Measurements from ENCODE around the gene CEP72.

CEP72 gene

GRCh38 chr5:658103-658502 is 46.0 kb downstream of the CEP72 start:
- no peak for DNase-seq (ENCODE audit: low spot score)

GRCh38 chr5:659496-660263 is 47.5 kb downstream of the CEP72 start:
- no peak for DNase-seq (ENCODE audit: low spot score)

DNA sequence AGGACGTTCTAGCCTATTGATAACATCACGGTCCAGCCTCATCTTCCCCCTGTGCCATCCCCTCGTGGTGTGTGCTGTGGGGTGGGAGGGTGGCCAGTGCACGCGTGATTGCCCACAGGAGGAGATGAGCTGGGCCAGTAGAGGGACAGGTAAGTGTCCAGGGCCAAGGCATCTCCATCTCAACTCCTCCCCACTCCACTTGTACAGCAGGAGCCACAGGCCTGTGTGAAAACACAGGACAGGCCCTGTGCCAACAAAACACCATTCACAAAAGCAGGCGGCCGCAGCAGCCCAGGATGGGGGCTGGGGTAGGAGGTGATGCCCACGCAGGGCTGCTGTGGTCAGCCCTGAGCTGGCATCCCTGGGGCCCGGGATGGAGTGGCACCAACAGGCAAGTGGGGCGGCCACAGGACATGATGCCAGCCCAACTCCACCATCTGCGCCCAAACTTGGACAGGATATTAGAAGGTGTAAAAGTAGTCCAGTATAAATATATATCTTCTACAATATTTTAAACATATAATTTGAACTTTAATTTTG is 48.4 kb downstream of the CEP72 start:
- no peak for DNase-seq (ENCODE audit: low spot score)

- no peak for DNase-seq (ENCODE audit: low spot score)
These were observed 50.0 kb downstream of the CEP72 start for GRCh38 chr5:661891-662750.

- no peak for DNase-seq (ENCODE audit: low spot score)
These were observed 50.8 kb downstream of the CEP72 start for GRCh38 chr5:662751-663435.

- DNase-seq (ENCODE audit: low spot score), result no peak
These were observed 51.5 kb downstream of the CEP72 start for GRCh38 chr5:663436-664342.

GRCh38 chr5:664343-664993 is 52.3 kb downstream of the CEP72 start:
- DNase-seq (ENCODE audit: low spot score), result no peak

DNA sequence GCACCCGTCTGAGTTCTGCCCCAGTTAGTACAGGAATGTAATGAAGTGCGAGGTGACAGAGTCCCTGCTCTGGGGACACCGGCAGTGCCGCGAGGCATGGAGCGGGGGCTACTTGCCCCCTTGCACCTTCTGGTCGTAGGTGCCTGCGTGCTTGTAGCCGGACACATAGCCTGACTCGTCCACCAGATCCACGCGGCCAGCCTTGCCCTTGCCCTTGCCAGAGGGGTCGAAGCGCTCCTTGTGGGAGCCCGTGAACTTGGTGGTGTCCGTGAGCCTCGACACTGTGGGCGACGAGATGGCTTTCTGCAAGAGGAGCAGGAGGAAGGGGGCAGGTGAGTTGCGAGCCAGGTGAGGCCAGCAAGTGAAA is 52.8 kb downstream of the CEP72 start:
- no peak for DNase-seq (ENCODE audit: low spot score)

GRCh38 chr5:665541-665955 is 53.4 kb downstream of the CEP72 start:
- no peak for DNase-seq (ENCODE audit: low spot score)

- no peak for DNase-seq (ENCODE audit: low spot score)
These were observed 54.0 kb downstream of the CEP72 start for GRCh38 chr5:665956-666711.

DNA sequence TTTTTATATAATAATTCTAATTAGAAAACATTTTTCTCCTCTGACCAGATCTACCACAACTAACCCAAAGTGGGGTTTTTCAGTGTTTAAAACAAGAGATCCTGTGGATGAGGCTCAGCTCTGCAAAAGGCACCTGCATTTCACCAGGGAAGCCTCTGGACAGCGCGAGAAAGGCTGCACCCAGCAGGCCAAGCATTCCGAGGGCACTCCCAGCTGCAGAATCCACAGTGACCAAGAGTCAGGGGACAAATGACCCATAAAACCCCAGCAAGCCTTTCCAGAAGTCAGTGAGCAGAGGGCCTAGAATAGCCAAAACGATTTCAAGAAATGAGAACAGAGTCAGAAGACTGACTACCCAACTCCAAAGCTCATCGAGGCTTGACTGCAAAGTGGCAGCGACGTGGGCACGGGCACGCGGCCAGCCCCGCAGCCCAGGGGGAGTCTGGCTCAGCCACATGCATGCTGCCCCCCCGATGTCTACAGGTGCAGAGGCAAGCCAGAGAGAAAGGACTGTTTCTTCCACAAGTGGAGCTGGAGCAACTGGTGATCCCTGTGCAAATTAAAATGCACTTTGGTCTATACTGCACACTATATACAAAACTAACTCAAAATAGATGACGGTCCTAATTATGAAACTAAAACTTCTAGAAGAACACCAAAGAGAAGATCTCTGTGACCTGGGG is 54.8 kb downstream of the CEP72 start:
- no peak for DNase-seq (ENCODE audit: low spot score)

- no peak for DNase-seq (ENCODE audit: low spot score)
These were observed 56.3 kb downstream of the CEP72 start for GRCh38 chr5:668283-668995.

GRCh38 chr5:669111-669841 is 57.1 kb downstream of the CEP72 start:
- no peak for DNase-seq (ENCODE audit: low spot score)

- DNase-seq (ENCODE audit: low spot score), result no peak
These were observed 57.8 kb downstream of the CEP72 start for GRCh38 chr5:669842-670395.

GRCh38 chr5:670396-671270 is 58.5 kb downstream of the CEP72 start:
- no peak for DNase-seq (ENCODE audit: low spot score)

DNA sequence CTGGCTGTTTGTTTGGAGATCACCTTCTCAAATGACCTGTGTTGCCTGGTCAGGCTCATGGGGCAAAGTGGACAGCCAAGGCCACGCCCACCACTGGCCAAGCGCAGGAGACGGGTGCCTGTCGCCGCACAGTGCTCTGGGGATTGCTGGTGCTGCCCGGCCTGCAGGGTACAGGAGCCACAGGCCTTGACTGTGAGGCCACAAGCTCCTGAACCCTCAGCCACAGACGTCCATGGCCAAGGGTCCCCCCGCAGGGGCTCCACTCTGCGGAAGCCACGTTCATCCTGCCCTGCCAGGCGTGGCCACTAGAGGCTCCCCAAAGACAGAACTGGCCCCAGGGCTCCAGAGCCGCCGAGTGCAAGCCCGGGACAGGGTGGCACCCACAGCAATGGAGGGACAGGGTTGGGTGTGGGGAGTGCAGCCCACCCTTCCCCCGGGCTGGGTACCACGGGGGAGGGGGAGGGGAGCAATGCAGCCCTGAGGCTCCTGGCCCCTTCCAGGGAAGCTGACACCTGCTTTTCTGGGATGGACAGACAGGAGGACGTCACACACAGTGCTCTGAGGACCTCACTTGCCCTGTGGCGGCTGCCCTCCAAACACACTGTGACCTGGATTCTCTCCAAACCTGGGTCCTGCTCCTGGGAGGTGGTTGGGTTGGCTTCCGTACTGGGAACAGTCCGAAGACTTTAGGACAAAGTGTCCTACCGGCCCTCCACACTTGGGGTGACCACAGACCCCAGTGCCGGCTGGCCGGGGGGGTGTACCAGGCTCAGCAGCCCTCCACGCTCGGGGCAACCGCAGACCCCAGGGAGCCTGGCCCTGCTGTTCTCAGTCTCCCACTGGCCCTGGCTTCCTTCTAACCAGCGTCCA is 59.6 kb downstream of the CEP72 start:
- DNase-seq (ENCODE audit: low spot score), result peak; percentile 67

Measured in CD4-positive, alpha-beta T cell treated with Interleukin-6 at 100 ng/mL for 8 hours (primary cell).